GM19238 (cell line): Measurements from ENCODE around the gene POGLUT2.
A peak's percentile ranks its signal among the peaks of the same experiment; 100 is the strongest.
"Not testable (repeated sequence)": the region's sequence is repeated elsewhere in the genome, so short reads cannot be mapped to it uniquely, and the experiment has no call there.

Source experiments
- DNase-seq: peaks from one replicate; pipeline ENCODE4 v3.0.0; 2011; ENCODE audit warnings: low spot score; ENCODE audit not compliant: insufficient read length

Gene POGLUT2

DNA sequence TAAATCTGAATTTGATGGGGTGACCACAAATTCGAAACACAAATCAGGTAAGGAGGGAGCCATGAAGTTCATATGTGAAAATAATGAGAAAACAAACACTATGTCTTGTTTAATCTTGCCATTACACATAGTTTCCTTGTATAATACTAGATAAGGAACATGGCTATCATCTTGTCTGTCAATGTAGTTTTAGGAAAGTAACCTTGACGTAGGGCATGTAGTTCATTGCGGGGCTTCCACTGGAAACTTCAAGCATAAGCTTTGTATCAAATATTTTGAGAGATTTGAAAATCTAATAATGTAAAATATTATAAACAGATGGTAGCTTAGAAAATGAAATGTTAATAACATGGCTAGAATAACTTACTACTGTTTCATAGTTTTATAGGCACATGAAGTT is 8.9 kb upstream of the POGLUT2 start:
- no peak for DNase-seq

DNA sequence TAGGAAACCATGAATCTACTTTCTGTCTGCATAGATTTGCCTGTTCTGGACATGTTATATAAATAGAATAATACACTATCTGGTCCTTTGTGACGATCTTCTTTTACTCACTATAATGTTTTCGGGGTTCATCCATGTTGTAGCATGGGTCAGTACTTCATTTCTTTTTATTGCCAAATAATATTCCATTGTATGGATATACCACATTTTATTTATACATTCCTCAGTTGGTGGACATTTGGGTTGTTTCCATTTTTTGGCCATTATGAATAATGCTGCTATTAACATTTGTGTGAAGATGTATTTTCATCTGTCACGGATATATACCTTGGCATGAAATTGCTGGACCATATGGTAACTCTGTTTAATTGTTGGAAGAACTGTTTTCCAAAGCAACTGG is 6.9 kb upstream of the POGLUT2 start:
- no peak for DNase-seq

DNA sequence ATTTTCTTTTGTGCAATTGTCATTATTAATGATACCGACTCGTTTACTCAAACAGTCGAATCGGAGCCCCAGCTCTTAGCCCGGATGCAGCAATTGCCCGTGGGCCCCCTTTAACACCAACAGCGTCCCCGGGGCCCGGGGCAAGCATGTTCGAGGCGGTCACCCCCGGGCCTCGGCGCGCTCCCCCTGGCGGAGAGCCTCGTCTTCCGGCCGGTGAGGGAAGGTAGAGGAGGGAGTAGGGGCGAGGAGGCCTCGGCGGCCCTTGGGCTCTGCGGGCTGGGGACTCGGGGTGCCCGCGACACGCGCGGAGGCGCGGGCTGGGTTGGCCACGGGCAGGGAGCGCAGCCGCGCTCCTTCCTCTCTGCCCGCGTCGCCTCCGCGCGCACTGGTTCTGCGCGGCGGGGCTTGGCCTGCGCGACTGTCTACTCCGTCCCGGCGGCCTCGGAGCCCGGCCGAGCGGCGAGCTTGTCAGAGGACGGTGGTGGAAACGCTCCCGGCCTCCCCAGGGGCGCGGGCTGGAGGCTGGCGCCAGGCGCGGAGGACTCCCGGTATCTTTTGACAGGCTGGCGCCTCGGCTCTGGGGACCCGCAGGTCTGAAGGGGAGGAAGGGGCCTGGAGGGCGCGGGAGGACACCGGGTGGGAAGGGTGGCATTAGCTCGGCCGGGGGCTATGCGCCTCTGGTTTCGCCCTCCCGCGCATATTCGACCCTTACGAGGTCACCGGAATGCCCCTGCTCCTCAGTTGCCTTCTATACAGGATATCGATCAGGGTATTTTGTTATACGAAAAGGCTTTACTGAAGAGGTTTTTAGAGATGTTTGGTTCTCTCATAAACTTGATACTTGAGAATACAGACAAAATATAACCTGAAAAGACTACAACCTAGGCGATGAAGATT is 1.6 kb upstream of the POGLUT2 start:
- peak; percentile 85 for DNase-seq

DNA sequence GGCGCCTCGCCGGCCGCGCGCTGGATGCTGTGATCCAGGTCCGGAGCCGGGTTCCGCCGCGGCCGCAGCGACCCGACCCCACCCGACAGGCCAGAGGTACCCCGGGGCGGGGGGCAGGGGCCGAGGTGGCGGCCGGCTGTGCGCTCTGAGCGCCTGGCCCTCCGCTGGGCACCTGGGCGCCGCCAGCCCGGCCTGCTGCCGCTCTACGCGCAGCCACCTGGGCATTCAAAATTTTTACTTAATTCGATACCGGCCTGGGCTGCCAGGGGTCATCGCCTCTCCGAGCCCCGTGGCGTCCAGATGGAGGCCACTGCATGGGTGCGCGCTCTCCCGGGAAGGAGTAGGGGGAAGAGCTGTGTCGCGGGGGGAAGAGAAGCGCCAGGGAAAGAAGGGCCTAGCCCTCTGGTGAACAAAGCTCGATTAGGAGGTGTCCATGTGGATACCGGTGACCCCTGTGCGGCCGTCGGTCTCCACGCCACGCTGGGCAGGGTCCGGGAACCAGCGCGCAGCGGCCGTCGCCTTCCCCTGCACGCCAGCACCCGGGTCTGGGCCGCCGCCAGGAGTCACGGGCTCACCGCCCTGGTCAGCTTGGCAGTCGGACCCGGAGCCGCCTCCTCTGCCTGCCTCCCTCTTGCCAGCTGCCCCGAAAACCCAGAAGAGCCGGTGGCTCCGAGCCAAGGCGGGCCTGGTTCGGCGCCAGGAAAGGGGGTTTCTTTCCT is 809 bp upstream of the POGLUT2 start:
- peak; percentile 10 for DNase-seq

DNA sequence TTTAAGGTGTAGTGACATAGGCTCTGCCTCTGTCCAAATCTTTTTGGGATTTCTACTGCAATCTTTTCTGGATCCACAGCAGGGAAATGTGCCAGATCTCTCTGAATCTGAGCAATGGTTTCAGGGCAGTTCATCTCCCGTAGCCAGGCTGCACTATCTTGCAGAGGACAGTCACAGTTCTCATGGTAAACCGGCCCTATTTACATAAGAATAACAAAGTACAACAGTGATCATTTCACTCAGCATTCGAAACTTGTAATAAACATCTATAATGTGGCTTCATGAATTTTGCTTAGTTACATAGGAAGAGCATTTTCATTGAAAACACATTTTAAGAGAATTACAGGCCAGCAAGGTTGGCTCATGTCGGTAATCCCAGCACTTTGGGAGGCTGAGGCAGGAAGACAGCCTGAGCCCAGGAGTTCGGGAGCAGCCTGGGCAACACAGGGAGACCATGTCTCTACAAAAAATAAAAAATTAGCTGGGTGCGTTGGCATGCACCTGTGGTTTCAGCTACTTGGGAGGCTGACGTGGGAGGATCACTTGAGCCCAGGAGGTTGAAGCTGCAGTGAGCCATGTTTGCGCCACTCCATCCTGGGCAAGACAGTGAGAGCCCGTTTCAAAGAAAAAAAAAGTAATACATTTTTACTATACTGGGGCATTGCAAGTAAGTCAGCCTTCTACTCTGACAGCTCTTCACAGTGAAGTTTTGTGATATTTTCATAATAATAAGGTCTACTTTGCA is 5.0 kb downstream of the POGLUT2 start:
- no peak for DNase-seq

DNA sequence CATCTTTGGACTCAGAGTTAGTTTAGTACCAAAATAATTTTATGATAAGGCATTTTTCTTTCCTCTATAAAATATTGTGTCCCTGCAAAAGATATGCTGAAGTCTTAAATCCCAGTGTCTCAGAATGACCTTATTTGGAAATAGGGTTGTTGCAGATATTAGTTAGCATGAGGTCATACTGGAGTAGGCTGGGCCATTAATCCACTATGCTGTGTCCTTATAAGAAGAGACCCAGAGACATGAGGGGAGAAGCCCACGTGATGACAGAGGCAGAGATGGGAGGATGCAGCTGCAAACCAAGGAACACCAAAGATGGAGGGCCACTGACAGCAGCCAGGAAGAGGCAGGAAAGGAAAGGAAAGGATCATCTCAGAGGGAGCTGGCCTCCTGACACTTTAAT is 6.4 kb downstream of the POGLUT2 start:
- no peak for DNase-seq

DNA sequence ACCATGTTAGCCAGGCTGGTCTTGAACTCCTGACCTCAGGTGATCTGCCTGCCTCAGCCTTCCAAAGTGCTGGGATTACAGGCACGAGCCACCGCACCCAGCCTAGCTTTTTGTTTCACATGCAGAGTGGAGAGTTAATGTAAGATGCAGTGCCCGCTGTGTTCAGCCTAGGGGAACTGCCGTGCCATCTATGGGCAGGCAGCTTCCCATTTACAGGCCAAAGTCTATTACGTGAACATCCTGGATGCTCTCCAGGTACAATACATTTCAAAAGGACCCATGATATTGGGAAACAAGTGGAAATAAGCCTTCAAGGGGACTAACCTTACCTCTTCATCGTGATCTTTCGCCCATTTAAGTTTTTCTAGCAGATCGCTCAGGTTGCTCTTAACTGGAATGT is 10.1 kb downstream of the POGLUT2 start:
- DNase-seq, result no peak

DNA sequence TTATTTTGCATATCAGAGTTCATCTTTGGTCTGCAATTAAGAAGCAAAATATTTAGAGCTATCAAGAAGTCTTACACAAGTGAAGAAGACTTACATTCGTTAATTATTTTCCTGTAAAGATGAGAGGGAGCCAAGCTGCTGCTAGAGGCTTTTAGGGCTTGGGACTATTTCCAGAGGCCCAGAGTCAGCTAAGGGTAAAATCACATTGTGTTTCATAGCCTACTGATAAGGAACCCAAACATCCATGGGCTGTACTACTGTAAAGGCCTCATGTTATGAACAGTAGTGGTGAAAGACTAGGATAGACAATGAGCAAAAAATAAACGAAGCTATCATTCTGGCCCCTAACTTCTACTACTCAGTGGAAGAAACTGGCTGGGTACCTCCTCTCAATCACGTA is 14.3 kb downstream of the POGLUT2 start:
- DNase-seq, result no peak

DNA sequence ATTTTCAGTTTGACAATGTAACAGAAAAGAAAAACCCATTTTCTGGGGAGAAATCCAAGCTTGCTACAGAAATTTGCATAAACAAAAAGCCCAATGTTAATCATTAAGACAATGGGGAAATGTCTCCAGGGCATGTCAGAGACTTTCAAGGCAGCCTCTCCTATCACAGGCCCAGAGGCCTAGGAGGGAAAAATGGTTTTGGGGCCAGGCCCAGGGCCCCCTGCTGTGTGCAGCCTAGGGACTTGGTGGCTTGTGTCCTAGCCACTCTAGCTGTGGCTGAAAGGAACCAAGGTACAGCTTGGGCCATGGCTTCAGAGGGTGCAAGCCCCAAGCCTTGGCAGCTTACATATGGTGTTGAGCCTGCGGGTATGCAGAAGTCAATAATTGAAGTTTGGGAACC is 17.2 kb downstream of the POGLUT2 start:
- no peak for DNase-seq

DNA sequence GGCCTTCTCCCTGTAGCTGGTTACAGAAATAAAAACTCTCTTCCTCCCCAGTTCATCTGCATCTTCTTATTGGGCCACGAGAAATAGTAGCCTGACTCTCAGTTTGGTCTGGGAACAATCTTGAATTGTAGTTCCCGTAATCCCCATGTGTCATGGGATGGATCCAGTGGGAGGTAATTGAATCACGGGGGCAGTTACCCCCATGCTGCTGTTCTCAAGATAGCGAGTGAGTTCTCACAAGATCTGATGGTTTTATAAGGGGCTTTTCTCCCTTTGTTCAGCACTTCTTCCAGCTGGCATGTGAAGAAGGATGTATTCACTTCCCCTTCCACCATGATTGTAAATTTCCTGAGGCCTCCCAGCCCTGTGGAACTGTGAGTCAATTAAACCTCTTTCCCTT is 18.1 kb downstream of the POGLUT2 start:
- DNase-seq, result not testable (repeated sequence)

DNA sequence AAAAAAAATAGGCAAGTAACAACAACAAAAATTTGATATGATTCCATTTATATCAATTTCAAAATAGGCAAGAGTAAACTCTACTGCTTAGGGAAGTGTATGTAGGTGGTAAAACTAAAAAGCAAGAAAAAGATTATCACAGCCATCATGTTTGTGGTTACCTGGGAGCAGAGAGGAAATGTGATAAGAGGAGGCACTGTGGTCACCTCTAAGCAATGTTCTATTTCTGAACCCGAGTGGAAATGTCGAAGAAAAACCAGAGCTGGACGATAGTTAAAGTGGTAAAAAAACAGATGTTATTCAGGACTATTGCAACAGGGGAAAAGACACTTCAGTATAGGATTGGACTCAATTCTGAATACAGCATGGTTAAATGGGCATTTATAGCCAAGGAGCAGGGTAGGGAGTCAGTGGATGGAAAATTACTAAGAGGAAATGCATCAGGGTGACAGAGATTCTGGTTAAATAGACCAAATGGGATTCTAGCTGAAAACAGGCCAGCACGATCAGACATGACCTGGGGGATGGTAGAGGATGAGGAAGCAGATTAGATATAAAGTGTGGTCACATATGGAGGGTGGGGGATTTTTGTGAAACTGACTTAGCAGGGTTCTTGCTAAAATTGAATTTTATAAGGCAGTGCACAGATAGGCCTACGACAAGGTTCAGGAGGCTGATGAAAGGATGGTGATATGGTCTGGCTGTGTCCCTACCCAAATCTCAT is 19.2 kb downstream of the POGLUT2 start:
- DNase-seq, result no peak

DNA sequence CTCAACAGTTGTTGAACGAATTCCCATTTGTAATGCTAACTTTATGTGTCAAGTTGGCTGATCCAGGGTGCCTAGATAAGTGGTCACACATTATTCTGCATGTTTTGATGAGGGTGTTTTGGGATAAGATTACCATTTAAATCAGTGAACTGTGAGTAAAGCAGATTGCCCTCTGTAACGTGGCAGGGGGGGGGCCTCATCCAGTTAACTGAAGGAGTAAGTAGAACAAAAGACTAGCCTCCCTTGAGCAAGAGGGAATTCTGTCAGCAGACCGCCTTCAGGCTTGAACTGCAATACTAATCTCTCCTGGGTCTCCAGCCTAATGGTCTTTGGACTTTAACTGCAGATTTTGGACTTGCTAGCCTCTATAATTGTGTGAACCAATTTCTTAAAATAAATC is 21.0 kb downstream of the POGLUT2 start:
- no peak for DNase-seq

DNA sequence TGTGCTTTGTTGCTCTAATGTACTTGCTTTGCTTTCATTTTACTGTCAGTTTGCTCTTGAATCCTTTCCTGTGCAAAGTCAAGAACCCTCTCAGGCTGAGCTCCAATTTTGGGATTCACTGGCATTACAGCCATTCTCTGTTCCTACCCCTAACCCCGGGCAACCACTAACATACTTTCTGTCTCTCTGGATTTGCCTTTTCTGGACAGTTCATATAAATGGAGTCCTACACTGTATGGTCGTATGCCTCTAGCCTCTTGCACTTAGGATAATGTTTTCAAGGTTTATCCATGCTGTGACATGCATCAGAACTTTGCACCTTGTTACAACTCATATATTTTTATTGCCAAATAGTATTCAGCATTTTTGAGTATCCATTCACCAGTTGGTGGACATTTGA is 22.5 kb downstream of the POGLUT2 start:
- no peak for DNase-seq

DNA sequence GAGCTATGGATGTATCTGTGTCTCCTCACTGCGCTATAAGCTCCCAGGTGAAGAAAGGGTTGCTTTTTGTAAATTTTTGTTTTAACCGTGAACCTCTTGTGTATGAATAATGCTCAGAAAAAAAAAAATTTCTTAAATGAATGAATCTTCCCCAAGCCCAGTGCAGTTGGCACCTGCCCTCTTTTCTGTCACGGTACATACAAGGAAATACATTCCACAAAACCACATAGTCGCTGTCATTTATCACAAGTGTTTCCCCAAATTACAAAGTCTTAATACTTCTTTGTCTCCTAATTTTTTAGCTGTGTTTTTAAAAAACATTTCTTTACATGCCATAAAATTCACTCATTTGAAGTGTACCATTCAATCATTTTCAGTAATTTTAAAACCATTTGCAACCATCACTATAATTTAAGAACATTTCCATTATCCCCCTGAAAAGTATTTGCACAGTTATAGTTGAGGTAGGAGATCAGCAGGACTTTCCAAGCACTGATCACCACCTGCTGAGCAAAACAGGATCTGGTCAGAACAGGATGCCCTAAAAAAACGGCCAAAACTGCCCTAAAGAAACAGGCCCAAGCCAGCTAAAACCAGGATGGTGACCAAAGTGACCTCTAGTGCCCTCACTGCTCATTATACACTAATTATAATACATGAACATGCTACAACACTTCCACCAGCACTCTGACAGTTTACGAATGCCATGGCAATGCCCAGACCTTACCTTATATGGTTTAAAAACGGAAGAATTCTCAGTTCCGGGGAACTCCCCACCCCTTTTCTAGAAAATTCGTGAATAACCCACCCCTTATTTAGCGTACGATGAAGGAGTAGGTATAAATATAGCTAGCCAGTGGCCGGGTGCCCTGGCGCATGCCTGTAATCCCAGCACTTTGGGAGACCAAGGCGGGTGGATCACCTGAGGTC is 23.9 kb downstream of the POGLUT2 start:
- DNase-seq, result no peak

DNA sequence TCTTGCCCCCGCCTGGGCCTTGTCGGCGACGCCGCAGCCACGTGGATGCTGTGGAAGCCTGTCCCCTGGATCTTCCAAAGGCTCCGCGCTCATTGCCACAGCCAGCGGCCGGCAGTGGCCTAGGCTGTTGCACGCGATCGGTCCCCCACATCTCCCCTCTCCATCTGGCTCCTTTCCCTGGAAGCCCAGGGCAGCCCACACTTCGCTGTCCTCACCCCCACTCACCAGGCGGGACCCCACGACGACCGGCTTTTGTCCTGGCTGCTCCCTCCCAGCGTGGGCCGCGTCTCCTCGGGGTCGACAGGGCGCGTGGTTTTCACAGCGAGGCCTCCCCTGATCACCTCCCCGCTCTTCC is 24.6 kb downstream of the POGLUT2 start:
- DNase-seq, result no peak

DNA sequence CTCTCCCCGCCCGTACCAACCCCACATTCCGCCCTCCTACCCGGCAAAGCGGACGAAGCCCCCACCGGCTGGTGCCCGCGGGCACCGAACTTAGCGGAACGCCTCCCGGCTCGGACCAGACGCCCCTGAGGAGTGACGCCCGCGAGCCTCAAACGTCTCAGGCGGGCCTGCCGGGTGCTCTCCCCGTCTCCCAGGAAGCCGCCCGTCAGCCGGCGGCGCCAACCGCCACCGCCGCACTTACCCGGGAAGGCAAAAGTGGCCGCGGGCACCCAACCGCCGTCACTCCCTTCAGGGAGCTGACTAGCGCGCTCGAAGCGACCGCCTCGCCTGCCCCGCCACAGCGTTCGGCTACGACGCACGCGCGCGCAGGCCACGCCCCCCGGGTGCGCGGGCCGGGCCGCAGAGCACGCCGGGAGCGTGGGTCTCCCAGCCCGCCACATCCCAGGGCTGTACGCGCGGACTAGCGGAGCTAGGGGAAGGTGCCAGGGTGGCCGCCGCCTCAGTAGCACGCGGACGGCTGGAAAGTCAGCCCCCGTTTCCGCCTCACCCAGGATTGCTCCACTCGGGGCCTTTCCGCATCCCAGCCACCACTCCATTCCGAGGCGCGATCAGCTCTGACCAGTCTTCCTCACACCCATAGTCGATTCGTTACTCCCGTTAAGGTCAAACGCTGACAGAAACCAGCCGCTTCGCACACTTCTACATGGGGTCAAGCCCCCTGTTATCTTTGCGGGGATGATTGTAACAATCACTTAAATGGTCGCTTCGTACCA is 25.1 kb downstream of the POGLUT2 start, which contains the start of gene TEX30:
TSS of gene TEX30 (minus strand) at position 346 of the 773 bp plus-strand sequence. CDS start 3,760 bp downstream, outside the sequence.
- peak; percentile 85 for DNase-seq

DNA sequence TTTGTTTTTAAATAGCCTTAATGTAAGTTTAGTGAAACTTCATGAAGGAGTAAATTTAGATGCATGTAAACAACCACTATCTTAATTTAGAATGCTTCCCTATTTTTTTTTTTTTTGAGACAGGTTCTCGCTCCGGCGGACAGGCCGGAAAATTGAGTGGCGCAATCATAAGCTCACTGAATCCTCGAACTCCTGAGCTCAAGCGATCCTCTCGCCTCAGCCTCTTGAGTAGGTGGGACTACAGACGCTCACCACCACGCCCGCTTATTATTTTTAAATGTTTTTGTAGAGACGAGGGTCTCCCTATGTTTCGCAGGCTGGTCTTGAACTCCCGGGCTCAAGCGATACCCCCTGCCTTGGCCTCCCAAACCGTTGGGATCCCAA is 26.7 kb downstream of the POGLUT2 start:
- no peak for DNase-seq

DNA sequence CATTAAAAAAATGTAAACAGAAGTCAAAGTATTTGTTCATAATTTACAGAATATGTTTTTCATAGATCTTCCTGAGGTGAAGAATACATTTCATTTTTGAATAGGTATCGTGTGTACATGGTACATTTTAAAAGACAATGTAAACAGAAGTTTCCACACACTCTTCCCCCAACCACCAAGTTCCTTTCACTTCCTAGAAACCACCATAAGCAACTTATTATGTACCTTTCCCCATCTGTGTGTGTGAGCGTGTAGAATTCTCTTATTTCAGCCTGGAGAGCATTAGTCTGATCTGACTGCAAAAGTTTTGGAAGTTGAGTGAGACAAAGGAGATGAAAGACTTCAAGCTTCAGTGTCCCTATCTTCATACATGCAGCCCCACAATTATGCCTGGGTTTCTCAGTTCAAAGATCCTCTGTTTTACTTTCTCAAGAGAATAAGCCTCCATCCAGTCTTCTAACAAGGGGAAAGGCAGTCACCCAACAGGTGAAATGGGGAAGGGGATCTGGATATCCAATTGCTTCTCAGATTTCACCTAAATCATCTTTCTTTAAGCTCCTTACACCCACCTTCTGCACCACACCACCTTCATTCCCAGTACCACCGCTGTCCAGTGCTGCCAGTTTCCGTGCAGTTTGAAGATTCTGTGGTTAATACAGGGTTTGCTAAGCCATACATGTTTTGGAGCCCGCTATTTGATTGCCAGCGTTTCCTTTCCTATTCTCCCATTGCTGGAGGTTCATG is 27.3 kb downstream of the POGLUT2 start:
- no peak for DNase-seq

DNA sequence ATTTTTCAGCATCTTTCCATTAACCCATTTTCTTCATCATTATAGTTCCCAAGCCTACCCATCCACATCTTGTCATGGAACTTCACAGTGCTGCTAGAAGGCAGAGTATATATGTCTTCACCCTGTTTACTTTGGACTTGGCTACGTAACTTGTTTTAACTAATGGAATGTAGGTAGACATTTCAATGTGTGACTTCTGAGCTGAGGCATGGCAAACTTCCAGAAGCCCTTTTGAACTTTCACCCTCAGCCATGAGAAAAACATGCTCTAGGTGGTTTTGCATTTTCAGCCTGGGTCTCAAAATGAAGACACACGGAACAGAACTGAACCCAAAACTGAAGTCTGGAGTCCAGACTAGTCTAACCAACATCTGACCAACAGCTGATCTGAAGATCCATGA is 28.3 kb downstream of the POGLUT2 start:
- DNase-seq, result no peak
